ENCODE measurements around the gene MANBA.
"Not testable (repeated sequence)": the region's sequence is repeated elsewhere in the genome, so short reads cannot be mapped to it uniquely, and the experiment has no call there.

MANBA gene

DNA sequence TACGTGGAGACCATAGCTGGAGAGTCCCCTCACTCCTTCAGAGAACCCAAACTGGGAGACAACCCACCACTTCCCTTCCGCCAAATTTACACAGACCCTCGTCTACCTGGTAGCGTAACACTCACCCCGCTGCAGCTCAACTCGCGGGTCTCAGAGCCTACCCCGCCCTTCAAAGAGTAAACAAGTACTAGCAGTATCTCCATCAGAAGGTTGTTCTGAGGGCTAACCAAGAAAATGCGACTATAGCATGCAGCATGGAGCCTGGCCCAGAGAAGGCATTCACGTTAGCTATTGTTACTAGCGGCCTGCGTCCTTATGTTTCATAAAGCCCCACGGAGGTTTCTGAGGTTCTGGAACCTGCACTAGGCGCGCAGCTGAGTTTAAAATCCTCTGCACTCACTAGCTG lies 531 bp upstream of the MANBA start:
- DNase-seq, result no peak

DNA sequence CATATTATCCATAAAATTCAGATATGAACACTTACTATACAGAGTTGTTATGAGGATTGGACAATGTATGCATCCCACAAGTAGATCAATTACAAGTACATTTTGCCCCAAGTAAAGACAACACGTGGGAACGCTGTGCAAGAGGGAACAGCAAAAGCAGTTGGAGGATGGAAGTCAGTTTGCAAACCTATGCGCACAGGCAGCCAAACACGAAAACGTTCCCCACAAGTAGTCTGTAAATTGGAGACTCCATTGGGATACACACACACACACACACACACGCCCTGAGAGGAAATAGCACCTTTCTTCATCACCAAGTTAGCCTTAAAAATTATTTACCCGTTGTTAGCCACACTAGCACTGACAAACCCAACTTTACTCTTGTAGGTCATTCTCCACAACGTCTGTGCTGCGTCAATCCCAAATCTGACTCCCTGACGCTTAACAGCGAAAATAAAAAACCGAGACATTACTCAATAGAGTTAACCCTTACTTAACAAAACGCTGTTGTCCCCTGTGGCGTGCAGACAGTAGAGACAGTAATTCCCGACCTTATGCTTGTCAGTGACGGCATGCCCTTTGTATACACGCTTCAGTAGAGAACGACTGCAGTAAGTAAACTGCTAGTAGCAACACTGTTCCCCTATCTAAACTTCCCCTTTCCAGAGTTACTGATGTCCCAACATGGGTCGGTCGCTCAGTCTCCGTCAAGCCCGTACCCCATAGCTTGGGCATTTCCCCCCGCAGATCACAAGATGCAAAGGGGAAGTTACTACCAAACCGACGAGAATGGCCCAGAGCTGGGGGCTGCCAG lies 730 bp downstream of the MANBA start:
- peak; percentile 34 for DNase-seq

DNA sequence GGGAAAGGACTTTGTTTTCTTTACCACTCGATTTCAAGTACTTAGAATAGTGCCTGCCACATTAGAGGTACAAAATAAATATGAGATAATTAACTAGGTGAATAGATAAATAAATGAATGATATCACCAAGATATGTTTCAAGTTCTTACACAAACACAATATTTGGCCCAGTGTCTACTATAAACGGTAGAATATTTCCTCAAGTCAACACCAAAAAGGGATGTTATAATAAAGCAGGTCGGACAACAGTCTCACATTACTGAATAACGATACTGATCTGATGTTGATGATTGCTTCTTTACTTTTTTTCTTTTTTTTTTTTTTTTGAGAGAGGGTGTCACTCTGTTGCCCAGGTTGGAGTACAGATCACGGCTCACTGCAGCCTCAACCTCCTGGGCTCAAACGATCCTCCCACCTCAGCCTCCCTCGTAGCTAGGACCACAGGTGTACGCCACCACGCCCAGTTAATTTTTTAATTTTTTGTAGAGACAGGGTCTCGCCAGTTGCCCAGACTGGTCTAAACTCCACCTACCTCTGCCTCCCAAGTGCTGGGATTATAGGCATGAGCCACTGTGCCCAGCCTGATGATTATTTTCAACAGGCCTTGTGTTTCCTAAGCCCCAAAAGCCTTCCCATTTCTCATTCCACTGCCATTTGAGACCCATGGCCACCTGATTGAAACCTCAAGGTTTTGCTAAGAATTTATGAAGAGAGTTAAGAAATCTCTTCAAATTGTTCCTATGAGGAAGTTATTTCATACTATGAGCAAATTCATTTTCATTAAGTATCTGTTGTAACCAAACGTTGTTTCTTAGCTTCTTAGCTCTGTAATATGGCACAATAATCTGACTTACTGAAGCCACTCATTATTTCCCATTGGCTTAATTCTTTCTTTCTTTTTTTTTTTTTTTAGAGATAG lies 2.3 kb downstream of the MANBA start:
- DNase-seq, result no peak

DNA sequence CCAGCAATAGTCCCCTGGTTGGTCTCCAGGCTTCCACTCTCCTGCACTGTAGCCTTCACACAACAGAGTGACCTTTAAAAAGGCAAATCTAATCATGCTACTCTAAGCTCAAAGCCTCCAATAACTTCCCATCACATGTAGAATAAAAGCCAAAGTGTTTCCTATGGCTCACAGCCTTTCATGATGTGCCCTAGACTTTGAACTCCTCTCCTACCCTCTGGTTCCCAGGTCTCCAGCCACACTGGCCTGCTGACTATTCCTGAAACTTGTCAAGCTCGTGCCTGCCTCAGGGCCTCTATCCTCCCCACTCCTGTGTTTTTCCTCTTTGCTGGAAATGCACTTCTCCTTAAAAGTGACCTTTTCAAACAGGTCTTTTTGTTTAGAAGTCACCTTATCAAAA lies 3.1 kb downstream of the MANBA start:
- no peak for DNase-seq

GRCh38 chr4:102754044-102754443 lies 6.7 kb downstream of the MANBA start:
- no peak for DNase-seq

GRCh38 chr4:102751941-102752340 lies 8.8 kb downstream of the MANBA start:
- DNase-seq, result no peak

DNA sequence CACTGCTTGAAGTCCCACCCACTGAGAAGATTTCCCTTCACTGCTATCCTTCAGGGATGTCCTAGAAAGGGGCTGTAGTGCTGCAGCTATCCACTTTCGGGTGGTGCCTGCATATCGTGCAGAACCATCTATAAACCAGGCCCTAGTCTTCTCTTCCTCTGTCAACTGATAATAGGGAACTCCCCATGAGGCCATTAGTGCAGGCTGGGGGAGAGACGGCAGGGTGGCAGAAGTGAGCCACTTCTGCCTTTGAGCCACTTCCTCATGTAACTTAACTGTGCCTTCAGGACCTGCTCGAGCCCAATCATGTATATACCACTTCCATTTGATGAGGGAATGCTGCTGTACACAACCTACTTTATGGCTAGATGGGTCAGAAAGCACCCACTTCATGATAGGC lies 17.4 kb downstream of the MANBA start:
- DNase-seq, result not testable (repeated sequence)

DNA sequence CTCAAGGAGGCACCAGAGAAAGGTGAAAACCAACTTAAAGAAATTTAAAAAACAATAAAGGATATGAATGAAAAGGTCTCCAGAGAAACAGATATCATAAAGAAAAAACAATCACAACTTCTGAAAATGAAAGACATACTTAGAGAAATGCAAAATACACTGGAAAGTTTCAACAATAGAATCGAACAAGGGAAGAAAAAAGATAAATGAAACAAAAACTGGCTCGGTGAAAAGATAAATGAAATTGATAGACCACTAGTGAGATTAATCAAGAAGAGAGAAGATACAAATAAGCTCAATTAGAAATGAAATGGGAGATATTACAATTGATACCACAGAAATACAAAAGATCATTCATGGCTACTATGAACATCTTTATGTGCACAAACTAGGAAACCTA lies 22.0 kb downstream of the MANBA start:
- DNase-seq, result not testable (repeated sequence)

- peak; percentile 62 for DNase-seq
Measured at GRCh38 chr4:102736636-102737549, 23.9 kb downstream of the MANBA start.

DNA sequence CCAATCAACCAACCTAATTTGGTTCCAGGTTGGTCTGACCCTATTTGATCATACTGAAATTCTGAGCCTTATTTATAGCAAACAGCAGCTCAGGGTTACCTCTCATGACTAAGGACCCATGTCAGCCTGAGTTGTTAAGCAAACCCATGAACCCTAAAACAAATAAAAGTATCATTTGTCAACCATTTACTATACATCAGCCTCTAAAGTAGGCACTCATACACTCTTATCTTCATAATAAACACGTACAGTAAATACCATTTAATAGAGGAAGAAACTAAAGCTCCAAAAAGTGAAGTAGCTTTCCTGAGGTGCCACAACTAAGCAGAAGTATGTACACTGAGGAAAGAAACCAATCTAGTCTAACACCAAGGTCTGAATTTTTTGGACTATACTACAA lies 25.2 kb downstream of the MANBA start:
- DNase-seq, result no peak

GRCh38 chr4:102734591-102735385 lies 26.0 kb downstream of the MANBA start:
- peak; percentile 17 for DNase-seq

DNA sequence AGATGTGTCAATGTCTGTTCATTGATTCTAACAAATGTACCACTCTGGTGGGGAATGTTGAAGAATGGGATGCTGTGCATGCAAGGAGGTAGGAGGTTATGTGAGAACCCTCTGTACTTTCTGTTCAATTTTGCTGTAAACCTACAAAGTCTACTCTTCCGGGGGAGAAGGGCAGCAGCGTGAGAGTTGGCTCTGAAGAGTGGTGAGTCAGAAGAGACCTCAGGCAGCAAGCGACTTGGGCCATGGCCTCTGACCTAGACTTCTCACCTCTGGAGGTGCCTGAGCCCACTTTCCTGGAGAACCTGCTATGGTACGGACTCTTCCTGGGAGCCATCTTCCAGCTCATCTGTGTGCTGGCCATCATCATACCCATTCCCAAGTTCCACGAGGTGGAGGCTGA lies 26.7 kb downstream of the MANBA start:
- DNase-seq, result no peak

GRCh38 chr4:102733084-102733483 lies 27.7 kb downstream of the MANBA start:
- no peak for DNase-seq

GRCh38 chr4:102732678-102733077 lies 28.1 kb downstream of the MANBA start:
- no peak for DNase-seq

- DNase-seq, result no peak
Measured at GRCh38 chr4:102730968-102731533, 29.7 kb downstream of the MANBA start.

DNA sequence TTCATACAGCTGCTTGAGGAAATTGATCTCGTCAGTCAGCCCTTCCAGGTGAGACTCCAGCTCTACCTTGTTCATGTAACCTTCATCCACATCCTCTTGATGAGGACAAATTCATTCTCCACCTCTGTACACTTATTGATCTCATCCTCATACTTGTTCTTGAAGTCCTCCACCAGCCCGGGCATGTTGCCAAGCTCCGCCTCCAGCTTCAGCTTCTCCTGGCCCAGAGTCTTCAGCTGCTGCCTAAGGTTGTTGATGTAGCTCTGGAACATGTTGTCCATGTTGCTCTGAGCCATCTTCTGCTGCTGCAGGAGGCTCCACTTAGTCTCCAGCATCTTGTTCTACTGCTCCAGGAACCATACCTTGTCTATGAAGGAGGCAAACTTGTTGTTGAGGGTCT lies 31.3 kb downstream of the MANBA start:
- DNase-seq, result not testable (repeated sequence)

DNA sequence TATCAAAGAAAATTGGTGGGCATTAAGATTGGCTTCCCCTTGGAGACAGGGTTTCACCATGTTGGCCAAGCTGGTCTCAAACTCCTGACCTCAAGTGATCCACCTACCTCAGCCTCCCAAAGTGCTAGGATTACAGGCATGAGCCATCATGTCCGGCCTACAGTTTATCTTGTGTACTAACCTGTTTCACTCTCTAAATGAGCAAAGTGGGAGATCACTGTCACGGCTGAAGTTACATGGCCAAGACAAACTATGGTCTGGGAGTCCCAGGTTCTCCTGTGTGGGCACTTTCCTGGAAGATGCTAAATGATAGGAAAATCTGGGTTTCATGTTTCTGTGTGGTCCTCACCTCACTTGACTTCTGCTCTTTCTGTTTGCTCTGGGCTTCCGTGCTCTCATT lies 33.8 kb downstream of the MANBA start:
- not testable (repeated sequence) for DNase-seq

DNA sequence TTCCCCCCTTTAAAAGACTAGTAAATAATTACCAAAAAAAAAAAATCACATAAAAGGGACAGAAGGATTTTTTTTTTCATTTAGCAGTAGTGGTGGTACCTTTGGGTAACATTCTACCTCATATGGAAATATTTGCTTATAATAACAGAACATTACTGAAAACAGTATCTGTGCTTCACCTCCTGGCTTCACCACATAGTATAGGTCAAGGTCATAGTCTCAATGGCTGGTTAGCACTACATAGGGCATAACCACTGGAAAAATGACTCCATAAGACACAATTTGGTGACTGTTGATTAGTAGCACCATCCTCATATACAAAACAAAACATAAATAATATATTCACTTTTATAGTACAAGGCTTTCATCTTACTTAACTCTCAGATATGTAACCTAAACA lies 34.7 kb downstream of the MANBA start:
- DNase-seq, result no peak

DNA sequence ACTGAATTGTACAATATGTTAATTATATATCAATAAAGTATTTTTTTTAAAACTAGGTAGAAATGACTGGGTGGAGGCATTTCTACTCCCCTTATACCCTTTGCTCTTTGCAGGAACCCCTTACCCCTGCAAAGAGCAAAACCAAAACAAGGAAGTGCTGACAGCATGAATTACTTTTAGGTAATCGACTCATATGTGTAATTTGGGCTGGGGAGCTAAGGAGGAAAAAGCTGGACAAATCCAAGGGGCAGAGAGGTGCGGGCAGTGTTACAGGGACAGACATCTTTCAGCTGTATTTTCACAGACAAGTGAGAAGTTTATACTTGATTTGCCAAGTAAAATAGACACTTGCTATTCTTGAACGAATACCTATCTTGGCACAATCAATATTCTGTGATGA lies 35.5 kb downstream of the MANBA start:
- no peak for DNase-seq

DNA sequence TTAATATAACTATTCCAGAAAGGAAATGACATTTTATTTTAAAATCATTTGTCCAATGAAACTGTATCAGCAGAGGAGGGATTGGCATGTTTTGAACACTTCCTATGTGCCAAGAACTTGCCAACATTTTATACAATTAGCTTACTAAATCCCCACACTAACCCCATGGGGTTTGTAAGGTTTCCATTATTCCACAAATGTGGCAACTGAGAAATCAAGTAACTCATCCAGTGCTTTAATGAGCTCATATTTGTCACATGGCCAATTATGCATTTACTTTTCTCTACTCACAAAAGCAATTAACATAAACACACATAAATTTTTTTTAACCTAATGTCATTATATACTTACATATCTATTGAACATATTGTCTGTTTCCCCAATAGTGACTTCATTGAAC lies 37.3 kb downstream of the MANBA start:
- DNase-seq, result no peak

- no peak for DNase-seq
Measured at GRCh38 chr4:102722740-102723139, 38.0 kb downstream of the MANBA start.
